HG03196 (cell line): Measurements from ENCODE around the gene ELP5.

Experiments
- ATAC-seq: cut with Tn5 transposase; IDR thresholded peaks from one replicate; pipeline ENCODE4 v1.9.1; 2021; ENCODE audit not compliant: unreplicated experiment

The ELP5 gene

GRCh38 chr17:7252176-7253043, at the start of gene ELP5:
Gene ELP5 (plus strand): TSS chr17:7252215. CDS start chr17:7252551, 336 bp downstream.
- ATAC-seq, result peak; percentile 54

GRCh38 chr17:7203391-7203790, 48.6 kb upstream of the ELP5 start:
- no peak for ATAC-seq

- ATAC-seq, result no peak
Observed at GRCh38 chr17:7204336-7204735, 47.7 kb upstream of the ELP5 start.

GRCh38 chr17:7204828-7205461, 47.1 kb upstream of the ELP5 start:
- peak; percentile 80 for ATAC-seq

- ATAC-seq, result no peak
Observed at GRCh38 chr17:7205561-7205960, 46.5 kb upstream of the ELP5 start.

- ATAC-seq, result no peak
Observed at GRCh38 chr17:7207120-7208001, 44.7 kb upstream of the ELP5 start.

- no peak for ATAC-seq
Observed at GRCh38 chr17:7208027-7208571, 43.9 kb upstream of the ELP5 start.

- no peak for ATAC-seq
Observed at GRCh38 chr17:7208754-7209460, 43.1 kb upstream of the ELP5 start.

GRCh38 chr17:7211491-7212273, 40.3 kb upstream of the ELP5 start:
- ATAC-seq, result no peak

GRCh38 chr17:7213895-7214299, 38.1 kb upstream of the ELP5 start:
- ATAC-seq, result no peak

GRCh38 chr17:7214300-7215135, 37.5 kb upstream of the ELP5 start:
- ATAC-seq, result peak; percentile 71

- ATAC-seq, result no peak
Observed at GRCh38 chr17:7215136-7215638, 36.8 kb upstream of the ELP5 start.

GRCh38 chr17:7215652-7216180, 36.3 kb upstream of the ELP5 start:
- no peak for ATAC-seq

- no peak for ATAC-seq
Observed at GRCh38 chr17:7216242-7217112, 35.5 kb upstream of the ELP5 start.

- ATAC-seq, result no peak
Observed at GRCh38 chr17:7217113-7217987, 34.7 kb upstream of the ELP5 start.

GRCh38 chr17:7218166-7218565, 33.8 kb upstream of the ELP5 start:
- no peak for ATAC-seq
